Smooth muscle cell (in vitro differentiated cells): ENCODE measurements around the gene SLC22A23. TPM values are rescaled to one million over a fixed set of nuclear protein-coding genes. Genes with fewer than 3 reads are reported as not detected.
A peak's percentile ranks its signal among the peaks of the same experiment; 100 is the strongest.

Experiments used
- DNase-seq: peaks from one replicate; lab custom pipeline; 2025; ENCODE audit not compliant: unreplicated experiment; lab: John Stamatoyannopoulos, UW
- H2AFZ ChIP-seq: fragments of 200-600 bp; sonication (generic); 2 replicates; pipeline ENCODE4 v1.6.0; 2016; ENCODE audit warnings: antibody characterized with exemption, low read depth, mild to moderate bottlenecking
- H3F3A ChIP-seq: fragments of 200-600 bp; sonication (generic); 2 replicates; pipeline ENCODE4 v1.6.0; 2017; ENCODE audit warnings: antibody characterized with exemption, low read depth
- H3K27ac ChIP-seq: fragments of 200-600 bp; sonication (generic); 2 replicates; pipeline ENCODE4 v1.5.1; 2016; ENCODE audit warnings: low read depth, mild to moderate bottlenecking
- H3K27me3 ChIP-seq: fragments of 200-600 bp; sonication (generic); 2 replicates; pipeline ENCODE4 v1.6.1; 2016; ENCODE audit warnings: low read depth, mild to moderate bottlenecking
- H3K36me3 ChIP-seq: fragments of 200-600 bp; sonication (generic); 2 replicates; pipeline ENCODE4 v1.5.1; 2016; ENCODE audit warnings: low read depth
- H3K4me1 ChIP-seq: fragments of 200-600 bp; sonication (generic); 2 replicates; pipeline ENCODE4 v1.5.1; 2016; ENCODE audit warnings: low read depth
- H3K4me2 ChIP-seq: fragments of 200-600 bp; sonication (generic); 2 replicates; pipeline ENCODE4 v1.6.0; 2016; ENCODE audit warnings: mild to moderate bottlenecking
- H3K4me3 ChIP-seq: fragments of 200-600 bp; sonication (generic); 2 replicates; pipeline ENCODE4 v1.5.1; 2016; ENCODE audit warnings: mild to moderate bottlenecking
- H3K79me2 ChIP-seq: fragments of 200-600 bp; sonication (generic); 2 replicates; pipeline ENCODE4 v1.6.0; 2016; ENCODE audit warnings: low read depth, mild to moderate bottlenecking
- H3K9ac ChIP-seq: fragments of 200-600 bp; sonication (generic); 2 replicates; pipeline ENCODE4 v1.6.0; 2016; ENCODE audit warnings: low read depth
- H3K9me3 ChIP-seq: fragments of 200-600 bp; sonication (generic); replicated peaks from 2 replicates; pipeline ENCODE4 v1.5.1; 2016; ENCODE audit warnings: low read depth
- H4K20me1 ChIP-seq: fragments of 200-600 bp; sonication (generic); 2 replicates; pipeline ENCODE4 v1.6.0; 2016; ENCODE audit warnings: low read depth
- WGBS: methylation state at CpG from one replicate; pipeline ENCODE4 v1.1.7; 2016; ENCODE audit warnings: low lambda C conversion rate; 5-methylcytosine and 5-hydroxymethylcytosine counted together
- polyA plus RNA-seq: library from polyadenylated mRNA; unstranded; fragments of >200 nt; fragmentation: Nextera tagmentation; extraction: Ambion mirVana; gene quantifications from 2 replicates; pipeline ENCODE4 v1.2.1, GENCODE V29; 2016
- total RNA-seq: library from RNA; depleted of rRNA; stranded (reverse); fragments of >200 nt; gene quantifications from 2 replicates; pipeline ENCODE4 v1.2.3, GENCODE V29; 2014
- TF ChIP-seq, protein P1 (sequence below): fragments of 200-600 bp; sonication (generic); IDR thresholded peaks from 2 replicates; pipeline ENCODE4 v1.5.1; 2017; ENCODE audit warnings: borderline replicate concordance, mild to moderate bottlenecking, antibody characterized with exemption; ENCODE audit not compliant: insufficient read depth, poor library complexity, severe bottlenecking

Gene SLC22A23
- total and polyA plus RNA-seq, 2 experiments from 2014 or later, result 1.6 to 3.8 TPM

GRCh38 chr6:3260772-3261517, 195.9 kb downstream of the SLC22A23 start:
- no peak overlapping the region for H3K4me3 ChIP-seq
- TF ChIP-seq, protein P1, sequence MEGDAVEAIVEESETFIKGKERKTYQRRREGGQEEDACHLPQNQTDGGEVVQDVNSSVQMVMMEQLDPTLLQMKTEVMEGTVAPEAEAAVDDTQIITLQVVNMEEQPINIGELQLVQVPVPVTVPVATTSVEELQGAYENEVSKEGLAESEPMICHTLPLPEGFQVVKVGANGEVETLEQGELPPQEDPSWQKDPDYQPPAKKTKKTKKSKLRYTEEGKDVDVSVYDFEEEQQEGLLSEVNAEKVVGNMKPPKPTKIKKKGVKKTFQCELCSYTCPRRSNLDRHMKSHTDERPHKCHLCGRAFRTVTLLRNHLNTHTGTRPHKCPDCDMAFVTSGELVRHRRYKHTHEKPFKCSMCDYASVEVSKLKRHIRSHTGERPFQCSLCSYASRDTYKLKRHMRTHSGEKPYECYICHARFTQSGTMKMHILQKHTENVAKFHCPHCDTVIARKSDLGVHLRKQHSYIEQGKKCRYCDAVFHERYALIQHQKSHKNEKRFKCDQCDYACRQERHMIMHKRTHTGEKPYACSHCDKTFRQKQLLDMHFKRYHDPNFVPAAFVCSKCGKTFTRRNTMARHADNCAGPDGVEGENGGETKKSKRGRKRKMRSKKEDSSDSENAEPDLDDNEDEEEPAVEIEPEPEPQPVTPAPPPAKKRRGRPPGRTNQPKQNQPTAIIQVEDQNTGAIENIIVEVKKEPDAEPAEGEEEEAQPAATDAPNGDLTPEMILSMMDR, result no peak
- H2AFZ ChIP-seq, result no peak overlapping the region
- H3K4me2 ChIP-seq, result no peak overlapping the region
- H3K36me3 ChIP-seq, result no peaks in the 10 kb centered on the region
- WGBS, result 76% methylated on average over 17 of the region's 17 CpGs
- no peaks in the 10 kb centered on the region for H3K9me3 ChIP-seq
- H3K79me2 ChIP-seq, result peaks cover 10% of the 10 kb centered on the region
- no peak overlapping the region for H3K9ac ChIP-seq
- H3K27me3 ChIP-seq, result no peaks in the 10 kb centered on the region
- peaks cover 8% of the 10 kb centered on the region for H4K20me1 ChIP-seq
- no peak for DNase-seq
- H3F3A ChIP-seq, result no peaks in the 10 kb centered on the region
- H3K4me1 ChIP-seq, result peaks cover 9% of the 10 kb centered on the region
- no peak overlapping the region for H3K27ac ChIP-seq

GRCh38 chr6:3260296-3260695, 196.6 kb downstream of the SLC22A23 start:
- Histone ChIP-seq H3K27ac (no peak overlapping the region), H3K9ac (no peak overlapping the region), H3K27me3 (no peaks in the 10 kb centered on the region), H2AFZ (no peak overlapping the region), H3K9me3 (no peaks in the 10 kb centered on the region), H3F3A (no peaks in the 10 kb centered on the region), H3K4me1 (peaks cover 9% of the 10 kb centered on the region), H3K36me3 (no peaks in the 10 kb centered on the region), H3K79me2 (peaks cover 10% of the 10 kb centered on the region), H3K4me2 (no peak overlapping the region), H3K4me3 (no peak overlapping the region), H4K20me1 (peaks cover 8% of the 10 kb centered on the region)
- WGBS, result 68% methylated on average over 14 of the region's 14 CpGs
- DNase-seq, result no peak
- TF ChIP-seq, protein P1, result no peak

GRCh38 chr6:3259491-3259958, 197.3 kb downstream of the SLC22A23 start:
- Histone ChIP-seq H3F3A (no peaks in the 10 kb centered on the region), H3K9me3 (no peaks in the 10 kb centered on the region), H3K9ac (peak overlapping the region; percentile 58), H2AFZ (peak overlapping the region; percentile 14), H3K4me2 (peak overlapping the region; percentile 99), H3K4me1 (peaks cover 9% of the 10 kb centered on the region), H3K4me3 (peak overlapping the region; percentile 71), H3K27ac (no peak overlapping the region), H3K36me3 (no peaks in the 10 kb centered on the region), H3K79me2 (peaks cover 10% of the 10 kb centered on the region), H3K27me3 (no peaks in the 10 kb centered on the region), H4K20me1 (peaks cover 8% of the 10 kb centered on the region)
- 1% methylated on average over 21 of the region's 21 CpGs for WGBS
- DNase-seq, result no peak
- TF ChIP-seq, protein P1, result peak; percentile 0
